ENCODE measurements around the gene ANKRD16.

GRCh38 chr10:5895365-5895764 is 5.7 kb upstream of the ANKRD16 start:
- TF ChIP-seq CTCF (IDR thresholded peaks at IDR 0.05) (no peak), POLR2AphosphoS5 (IDR thresholded peaks at IDR 0.05) (no peak), POLR2A (IDR thresholded peaks at IDR 0.05) (no peak)

Data from upper lobe of left lung (tissue), 4 donors.